GM19395 (cell line): ENCODE results near the gene NEDD8.

Source experiments
- ATAC-seq: cut with Tn5 transposase; IDR thresholded peaks from one replicate; pipeline ENCODE4 v1.9.1; 2021; ENCODE audit warnings: mild to moderate bottlenecking, moderate library complexity; ENCODE audit not compliant: unreplicated experiment

NEDD8 gene

DNA sequence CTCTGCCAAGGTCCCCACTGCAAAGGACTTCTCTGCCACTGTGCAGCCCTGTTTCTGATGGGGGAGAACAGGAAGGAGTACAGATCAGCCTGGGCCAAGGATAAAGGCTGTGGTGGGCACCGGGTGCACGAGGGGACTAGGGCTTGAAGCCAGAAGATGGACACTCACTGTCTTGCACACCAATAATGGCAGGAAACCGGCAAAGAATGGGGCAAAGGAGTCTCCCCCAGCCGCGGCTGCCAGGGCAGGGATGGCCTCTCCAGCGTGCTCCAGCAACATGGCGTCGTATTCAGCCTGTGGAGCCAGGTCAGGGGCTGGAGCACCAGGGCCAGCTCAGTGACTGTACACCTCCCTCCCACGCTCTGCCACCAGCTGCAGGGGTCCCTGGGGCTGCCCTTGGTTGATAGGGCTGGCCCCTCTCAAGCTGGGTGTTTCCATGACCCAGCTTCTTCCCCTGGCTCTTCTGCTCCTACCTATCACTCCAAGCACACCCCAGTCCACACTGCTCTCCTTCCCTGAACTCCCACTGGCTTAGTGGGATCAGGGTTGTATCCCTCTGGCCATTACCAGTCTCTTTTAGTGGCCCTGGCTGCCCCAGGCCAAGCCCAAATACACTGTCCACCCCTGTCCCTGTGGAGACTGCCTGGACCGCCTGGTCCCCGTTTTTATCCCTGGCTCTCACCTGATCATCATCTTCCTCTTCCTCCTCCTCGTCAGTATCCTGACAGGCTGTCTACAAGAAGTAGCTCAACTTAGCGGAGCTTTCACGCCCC is 49.9 kb downstream of the NEDD8 start:
- ATAC-seq: no peak

DNA sequence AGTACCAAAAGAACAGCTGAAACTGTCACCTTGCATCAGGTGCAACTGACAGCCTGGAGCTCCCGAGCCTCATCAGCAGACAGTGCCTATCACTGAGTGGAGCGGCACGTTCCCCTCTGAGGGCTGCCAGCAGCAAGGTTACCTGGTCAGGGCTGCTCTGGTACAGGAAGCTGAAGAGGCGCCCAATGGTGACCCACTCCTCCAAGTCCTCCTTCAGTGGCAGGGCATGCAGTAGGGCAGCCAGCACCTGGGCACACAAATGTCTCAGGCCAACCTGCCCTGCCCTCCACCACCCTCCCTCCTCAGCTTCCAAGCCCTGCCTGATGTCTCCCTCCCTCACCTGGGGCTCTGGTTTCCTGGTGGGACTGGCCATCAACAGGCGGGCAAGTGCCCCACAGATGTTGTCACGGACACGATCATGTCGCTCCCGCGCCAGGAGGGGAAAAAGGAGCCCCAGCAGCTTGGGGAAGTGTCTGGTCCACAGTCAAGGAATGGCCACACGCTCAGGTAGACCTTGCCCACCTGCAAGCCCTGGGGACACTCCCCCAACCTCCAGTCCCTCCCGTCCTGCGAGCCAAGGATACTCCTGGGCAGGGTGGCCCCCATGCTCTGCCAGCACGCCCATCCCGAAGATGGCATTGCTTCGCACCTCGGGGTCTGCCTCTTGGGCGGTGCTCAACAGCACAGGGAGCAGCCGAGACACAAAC is 50.6 kb downstream of the NEDD8 start:
- ATAC-seq: no peak

DNA sequence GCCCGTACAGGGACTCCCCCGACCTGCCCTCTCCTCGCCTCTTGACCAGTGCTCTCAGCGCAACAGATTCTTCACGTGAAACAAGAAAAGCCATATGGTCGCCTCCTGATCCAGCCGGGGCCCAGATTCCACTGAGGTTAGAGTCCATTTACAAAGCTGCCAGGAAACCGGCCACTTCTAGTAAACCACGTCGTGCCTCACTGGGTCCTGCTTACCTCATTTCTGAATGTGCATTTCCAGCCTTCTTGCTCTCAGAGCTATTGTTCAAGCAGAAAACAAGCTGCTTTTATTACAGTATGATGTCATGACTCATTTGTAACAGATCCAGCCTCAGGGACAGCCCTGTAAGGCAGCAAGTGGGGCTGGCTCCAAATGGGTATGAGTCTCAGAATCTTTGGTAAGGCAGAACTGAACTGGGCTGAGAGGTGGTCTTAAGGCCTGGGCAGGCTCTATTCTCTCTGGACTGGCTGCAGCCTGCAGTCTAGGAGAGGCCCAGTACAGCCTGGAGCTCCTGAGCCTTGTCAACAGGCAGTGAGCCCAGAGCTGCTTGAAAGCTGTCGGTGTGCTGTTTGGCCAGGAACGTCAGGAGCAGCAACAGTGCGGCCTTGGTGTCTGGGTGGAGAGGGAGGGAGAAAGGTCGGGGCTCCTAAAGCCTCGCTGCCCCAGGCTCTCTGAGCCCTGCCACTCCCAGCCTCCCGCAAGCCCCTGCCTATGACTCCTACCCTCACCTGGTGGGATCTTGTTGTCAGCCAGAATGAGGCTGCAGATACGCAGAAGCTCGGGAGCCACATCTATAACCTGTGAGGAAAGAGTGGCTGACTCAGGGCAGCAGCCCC is 52.0 kb downstream of the NEDD8 start:
- ATAC-seq: no peak

GRCh38 chr14:24179294-24179960 is 52.7 kb downstream of the NEDD8 start:
- no peak for ATAC-seq

DNA sequence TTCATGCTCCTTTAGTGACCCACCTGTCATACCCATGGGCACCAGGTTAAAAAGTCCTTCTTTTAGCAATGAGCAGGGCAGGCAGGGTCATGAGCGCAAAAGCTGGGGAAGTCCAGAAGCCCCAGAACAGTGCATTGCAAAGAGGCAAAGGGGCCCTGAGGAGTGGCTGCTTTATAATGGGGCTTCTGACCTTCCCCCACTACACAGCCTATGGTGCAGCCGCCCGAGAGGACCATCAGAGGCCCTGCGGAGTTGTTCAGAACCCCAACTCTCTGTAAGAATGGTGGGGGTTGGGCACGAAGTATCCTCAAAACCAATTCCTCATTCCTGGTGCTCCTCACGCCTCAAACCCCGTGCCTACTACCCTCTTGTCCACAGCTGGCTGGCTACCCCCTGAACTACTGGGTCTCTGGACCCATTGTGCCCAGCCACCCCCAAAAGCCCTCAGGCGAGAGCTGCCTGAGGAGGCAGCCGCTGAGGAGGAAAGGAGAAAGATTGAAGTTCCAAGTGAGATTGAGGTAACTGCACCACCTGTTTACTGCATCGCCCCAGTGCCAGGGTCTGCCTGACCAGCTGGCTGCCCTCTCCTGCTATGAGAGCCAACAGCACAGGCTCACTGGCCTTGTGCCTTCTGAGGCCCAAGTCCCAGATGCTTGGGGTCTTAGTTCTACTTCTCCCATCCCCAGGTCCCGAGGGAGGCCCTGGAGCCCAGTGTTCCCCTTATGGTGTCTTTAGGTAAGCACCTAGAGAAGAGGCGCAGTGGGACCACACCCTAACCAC is 53.6 kb downstream of the NEDD8 start:
- no peak for ATAC-seq

- ATAC-seq: no peak
These were observed 54.3 kb downstream of the NEDD8 start for GRCh38 chr14:24177891-24178290.

DNA sequence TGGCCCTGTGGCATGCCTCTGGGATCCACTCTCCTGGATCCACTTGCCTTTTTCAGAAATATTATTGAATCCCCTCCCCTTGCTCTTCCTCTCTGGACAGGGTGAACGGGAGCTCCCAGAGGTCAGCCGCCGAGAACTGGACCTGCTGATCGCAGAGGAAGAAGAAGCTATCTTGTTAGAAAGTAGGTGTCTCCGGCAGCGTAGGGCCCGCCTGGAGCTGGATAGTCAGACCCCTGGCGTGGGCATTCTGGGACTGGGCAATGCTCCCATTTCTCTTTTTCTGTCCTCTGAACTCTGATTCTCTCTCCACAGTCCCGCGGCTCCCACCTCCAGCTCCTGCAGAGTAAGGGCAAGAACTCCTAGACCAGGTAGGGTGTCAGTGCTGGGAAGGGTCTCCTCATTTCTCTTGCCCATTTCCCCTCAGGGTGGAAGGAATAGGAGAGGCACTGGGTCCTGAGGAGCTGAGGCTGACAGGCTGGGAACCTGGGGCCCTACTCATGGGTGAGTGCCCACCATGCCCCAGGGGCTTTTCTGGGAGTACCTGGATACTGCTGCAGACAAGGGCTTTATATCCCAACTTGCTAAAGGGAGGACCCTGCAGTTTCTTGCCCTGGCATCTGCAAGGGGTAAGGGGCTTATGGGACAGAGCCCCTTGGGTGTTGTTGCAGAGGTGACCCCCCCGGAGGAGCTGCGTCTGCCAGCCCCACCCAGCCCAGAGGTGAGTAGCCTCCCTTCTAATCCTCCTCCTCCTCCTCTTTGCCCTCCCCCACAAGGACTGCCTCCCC is 54.9 kb downstream of the NEDD8 start:
- no peak for ATAC-seq

DNA sequence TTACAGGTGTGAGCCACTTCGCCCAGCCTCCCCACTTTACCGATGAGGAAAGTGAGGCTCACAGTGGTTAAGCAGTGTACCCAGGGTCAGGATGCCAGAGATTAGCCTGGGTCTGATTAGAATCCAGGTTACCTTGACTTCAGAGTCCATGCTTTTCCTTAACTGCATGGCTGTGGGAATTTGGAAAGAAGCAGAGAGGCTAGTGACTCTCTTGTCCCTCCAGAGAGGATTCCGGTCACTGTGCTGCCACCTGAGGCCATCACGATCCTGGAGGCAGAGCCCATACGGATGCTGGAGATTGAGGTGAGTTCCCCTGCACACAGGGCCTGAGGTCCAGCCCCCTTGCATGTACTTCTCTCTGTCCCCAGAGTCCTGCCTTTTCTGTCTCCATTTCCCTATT is 55.6 kb downstream of the NEDD8 start:
- ATAC-seq: no peak

GRCh38 chr14:24172871-24173281 is 59.3 kb downstream of the NEDD8 start:
- ATAC-seq: no peak

DNA sequence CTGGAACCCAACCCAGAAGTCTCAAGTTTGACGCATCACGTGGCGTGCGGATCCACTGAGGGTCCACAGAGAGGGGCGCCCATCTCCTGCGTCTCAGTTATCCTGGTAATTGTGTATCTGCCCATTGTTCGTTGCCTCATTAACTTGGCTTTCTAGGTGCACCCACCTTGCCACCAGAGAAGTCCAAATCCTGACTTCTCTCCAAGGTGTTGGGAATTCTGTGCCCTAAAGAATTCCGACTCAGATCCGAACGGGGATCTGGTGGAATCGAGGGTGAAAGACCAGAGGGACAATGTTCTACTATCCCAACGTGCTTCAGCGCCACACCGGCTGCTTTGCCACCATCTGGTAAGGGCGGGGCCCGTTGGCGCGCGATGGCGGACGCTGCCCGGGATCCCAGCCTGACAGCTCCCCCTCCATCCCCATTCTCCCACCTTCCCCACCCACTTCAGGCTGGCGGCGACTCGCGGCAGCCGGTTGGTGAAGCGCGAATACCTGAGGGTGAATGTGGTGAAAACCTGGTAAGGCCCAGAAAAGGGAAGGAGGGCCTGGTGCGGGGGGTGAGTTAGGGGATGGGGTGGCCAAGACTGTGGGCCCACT is 59.8 kb downstream of the NEDD8 start:
- ATAC-seq: peak; percentile 23

GRCh38 chr14:24171422-24172260 is 60.5 kb downstream of the NEDD8 start, which contains the start of gene REC8:
TSS of gene REC8 (plus strand) at chr14:24172080. CDS start at chr14:24172553, 473 bp downstream.
- peak; percentile 83 for ATAC-seq

DNA sequence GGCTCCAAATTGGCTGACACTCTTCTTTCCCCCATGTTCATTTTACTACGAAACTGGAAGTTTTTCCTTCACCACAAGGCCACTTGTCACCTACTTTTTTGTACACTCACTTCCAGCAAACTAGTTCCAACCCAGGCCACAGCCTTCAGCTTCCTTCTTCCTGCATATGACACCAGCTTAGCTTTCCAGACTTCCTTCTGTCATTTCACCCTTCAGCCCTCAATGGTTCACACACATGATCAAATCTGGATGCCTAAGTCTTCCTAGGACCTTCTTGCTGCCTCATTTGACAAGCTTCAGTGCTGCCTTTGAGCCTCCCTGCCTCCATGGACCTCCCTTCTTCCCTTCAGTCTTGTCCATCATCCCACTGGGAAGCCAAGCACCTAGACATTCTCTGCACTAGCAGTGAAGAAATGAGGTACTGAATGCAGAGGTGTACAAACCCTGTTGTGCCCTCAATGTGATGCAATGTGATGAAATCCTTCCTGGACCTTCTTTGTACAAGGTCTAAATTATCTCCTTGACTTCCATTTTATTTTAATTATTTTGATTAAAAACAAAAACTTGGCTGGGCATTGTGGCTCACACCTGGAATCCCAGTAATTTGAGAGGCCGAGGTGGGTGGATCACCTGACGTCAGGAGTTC is 64.6 kb downstream of the NEDD8 start:
- ATAC-seq: no peak
